Measurements from ENCODE around the gene PPP1R12A. TPM values are rescaled to one million over a fixed set of nuclear protein-coding genes. Genes with fewer than 3 reads are reported as not detected.

PPP1R12A gene
- total RNA-seq, 4 donors from 2014 or later: 181 to 286 (median 243) TPM

DNA sequence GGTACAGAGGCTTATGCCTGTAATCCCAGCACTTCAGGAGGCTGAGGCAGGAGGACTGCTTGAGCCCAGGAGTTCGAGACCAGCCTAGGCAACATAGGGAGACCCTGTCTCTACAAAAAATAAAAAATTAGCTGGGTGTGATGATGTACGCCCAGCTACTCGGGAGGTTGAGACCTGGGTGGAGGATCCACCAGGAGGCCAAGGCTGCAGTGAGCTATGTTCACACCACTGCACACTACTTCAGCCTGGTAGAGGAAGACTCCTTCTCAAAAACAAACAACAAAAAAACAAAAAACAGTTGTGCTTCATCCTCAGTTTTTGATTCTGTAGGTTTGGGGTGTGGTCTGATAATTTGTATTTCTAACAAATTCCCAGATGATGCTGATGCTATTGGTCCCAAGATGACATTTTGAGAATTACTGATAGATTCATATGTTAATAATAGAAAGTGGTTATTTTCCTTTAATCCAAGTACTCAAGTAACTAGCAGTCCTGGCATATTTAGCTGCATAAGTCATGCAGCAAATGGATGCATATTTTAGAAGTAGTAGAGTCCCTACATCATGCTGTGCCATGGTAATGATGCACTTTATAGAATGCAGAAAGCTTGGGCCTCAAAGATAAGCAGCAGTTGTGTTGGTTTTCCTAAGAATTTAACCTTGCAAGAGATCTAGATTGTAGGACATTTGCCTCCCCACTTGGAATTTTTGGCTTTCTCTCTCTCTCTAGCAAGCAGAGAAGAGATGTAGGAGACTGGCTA, 168.0 kb downstream of the PPP1R12A start:
- no peaks in the 10 kb centered on the region for H3K27me3 ChIP-seq
- no peaks in the 10 kb centered on the region for H3K36me3 ChIP-seq
- no peak overlapping the region for H3K4me3 ChIP-seq
- no peak for DNase-seq
- intact Hi-C loops (cut with DNase I; ENCODE audit: low total_unique reads): no loop called here
- H3K4me1 ChIP-seq: peaks cover 0 to 3% of the 10 kb centered on the region in 2 donors
- no peaks in the 10 kb centered on the region for H3K9me3 ChIP-seq
- TF ChIP-seq, protein P1, sequence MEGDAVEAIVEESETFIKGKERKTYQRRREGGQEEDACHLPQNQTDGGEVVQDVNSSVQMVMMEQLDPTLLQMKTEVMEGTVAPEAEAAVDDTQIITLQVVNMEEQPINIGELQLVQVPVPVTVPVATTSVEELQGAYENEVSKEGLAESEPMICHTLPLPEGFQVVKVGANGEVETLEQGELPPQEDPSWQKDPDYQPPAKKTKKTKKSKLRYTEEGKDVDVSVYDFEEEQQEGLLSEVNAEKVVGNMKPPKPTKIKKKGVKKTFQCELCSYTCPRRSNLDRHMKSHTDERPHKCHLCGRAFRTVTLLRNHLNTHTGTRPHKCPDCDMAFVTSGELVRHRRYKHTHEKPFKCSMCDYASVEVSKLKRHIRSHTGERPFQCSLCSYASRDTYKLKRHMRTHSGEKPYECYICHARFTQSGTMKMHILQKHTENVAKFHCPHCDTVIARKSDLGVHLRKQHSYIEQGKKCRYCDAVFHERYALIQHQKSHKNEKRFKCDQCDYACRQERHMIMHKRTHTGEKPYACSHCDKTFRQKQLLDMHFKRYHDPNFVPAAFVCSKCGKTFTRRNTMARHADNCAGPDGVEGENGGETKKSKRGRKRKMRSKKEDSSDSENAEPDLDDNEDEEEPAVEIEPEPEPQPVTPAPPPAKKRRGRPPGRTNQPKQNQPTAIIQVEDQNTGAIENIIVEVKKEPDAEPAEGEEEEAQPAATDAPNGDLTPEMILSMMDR (IDR thresholded peaks at IDR 0.05): no peak
- TF ChIP-seq POLR2A (IDR thresholded peaks at IDR 0.05): no peak
- no peak overlapping the region for H3K27ac ChIP-seq

DNA sequence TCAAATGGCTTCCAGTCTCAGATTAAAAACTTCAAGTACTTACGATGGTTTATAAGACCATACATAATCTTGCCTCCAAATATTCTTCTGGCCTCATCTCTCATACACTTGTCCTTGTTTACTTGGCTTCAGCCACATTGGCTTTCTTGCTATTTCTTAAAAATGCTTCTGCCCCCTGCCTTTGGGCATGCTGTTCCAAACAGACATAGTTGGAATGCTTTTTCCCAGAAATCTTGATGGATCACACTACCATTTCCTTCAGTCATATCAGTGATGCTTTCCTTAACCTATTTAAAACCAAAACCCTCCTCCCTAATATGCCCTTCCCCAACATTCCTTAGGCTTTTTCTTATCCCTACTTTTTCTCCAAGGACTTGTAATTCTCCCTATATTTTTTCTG, 169.7 kb downstream of the PPP1R12A start:
- Histone ChIP-seq H3K27me3 (no peaks in the 10 kb centered on the region), H3K9me3 (no peaks in the 10 kb centered on the region), H3K27ac (no peak overlapping the region), H3K4me3 (no peak overlapping the region), H3K36me3 (no peaks in the 10 kb centered on the region), H3K4me1 (peaks cover 0 to 2% of the 10 kb centered on the region in 2 donors)
- TF ChIP-seq, protein P1 (IDR thresholded peaks at IDR 0.05): no peak
- intact Hi-C loops (cut with DNase I; ENCODE audit: low total_unique reads): no loop called here
- DNase-seq: no peak

DNA sequence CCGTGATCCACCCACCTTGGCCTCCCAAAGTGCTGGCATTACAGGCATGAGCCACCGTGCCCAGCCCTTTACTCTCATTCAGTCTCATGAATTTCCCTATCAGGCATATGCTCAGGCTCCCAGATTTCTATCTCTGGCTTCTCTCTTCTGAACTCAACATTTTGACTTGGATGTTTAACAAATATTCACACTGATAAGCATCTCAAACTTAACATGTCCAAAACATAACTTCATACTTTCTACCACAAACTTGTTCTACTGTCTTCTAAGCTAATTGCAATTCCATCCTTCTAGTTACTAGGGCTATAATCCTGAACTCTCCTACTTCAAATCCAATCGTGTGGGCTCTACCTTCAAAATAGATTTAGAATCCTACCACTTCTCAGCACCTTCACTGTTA, 170.3 kb downstream of the PPP1R12A start:
- TF ChIP-seq POLR2A (IDR thresholded peaks at IDR 0.05): no peak
- TF ChIP-seq, protein P1 (IDR thresholded peaks at IDR 0.05): no peak
- Histone ChIP-seq H3K4me1 (no peaks in the 10 kb centered on the region), H3K36me3 (no peaks in the 10 kb centered on the region), H3K27ac (peak overlapping the region in 1 of 2 donors; percentile 23), H3K27me3 (no peaks in the 10 kb centered on the region), H3K9me3 (no peaks in the 10 kb centered on the region), H3K4me3 (no peak overlapping the region)
- intact Hi-C loops (cut with DNase I; ENCODE audit: low total_unique reads): no loop called here
- DNase-seq: no peak

DNA sequence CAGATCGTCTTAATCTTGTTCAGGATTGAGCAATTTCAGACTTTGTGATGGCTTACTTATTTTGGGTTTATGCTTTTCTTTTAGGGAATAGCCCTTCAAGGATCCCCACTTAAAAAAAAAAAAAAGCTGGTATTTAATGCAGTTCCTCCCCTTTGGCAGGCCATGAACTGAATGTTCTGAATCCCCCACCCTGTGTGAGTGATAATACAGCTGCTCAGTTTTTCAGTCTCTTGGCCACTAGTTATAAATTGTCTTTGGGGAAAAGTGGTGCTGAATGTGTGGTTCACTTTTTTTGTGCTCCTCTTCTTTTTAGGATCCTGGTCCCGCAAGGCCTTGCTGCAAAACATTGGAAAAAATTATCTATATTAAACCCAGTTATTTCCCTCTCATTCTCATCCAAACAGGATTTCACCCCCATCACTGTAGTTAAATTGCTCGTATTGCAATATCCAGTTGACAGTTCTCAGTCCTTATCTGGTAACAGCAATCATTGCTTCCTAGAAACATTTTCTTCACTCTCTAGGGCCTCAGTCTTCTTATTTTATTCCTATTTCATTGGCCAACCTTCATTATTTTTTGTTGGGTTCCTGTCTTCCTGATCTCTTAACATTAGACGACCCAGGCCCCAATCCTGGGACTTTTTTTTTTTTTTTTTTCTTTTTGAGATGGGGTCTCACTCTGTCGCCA, 171.0 kb downstream of the PPP1R12A start:
- no peaks in the 10 kb centered on the region for H3K9me3 ChIP-seq
- peak overlapping the region in 1 of 2 donors; percentile 23 for H3K27ac ChIP-seq
- no peaks in the 10 kb centered on the region for H3K36me3 ChIP-seq
- no peak for DNase-seq
- H3K4me1 ChIP-seq: no peaks in the 10 kb centered on the region
- TF ChIP-seq, protein P1 (IDR thresholded peaks at IDR 0.05): no peak
- no peak for TF ChIP-seq POLR2A (IDR thresholded peaks at IDR 0.05)
- intact Hi-C loops (cut with DNase I; ENCODE audit: low total_unique reads): no loop called here
- H3K27me3 ChIP-seq: no peaks in the 10 kb centered on the region
- H3K4me3 ChIP-seq: no peak overlapping the region

DNA sequence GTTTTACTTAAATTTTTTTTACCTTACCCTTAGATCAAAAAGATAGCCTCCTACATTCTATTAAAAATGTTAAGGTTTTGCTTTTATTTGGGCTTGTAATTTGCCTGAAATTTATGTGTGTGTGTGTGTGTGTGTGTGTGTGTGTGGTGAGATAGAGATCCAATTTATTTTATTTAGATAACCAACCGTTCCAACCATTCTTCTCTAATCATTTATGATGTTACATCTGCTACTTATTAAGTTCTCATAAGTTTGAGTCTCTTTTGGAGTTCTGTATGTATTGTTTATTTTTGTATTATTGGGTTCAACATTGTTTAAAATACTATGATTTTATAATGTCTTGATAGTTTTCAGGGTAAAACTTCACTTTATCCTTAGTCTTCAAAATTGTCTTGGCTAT, 173.6 kb downstream of the PPP1R12A start:
- no peak overlapping the region for H3K27ac ChIP-seq
- no peaks in the 10 kb centered on the region for H3K4me1 ChIP-seq
- TF ChIP-seq POLR2A (IDR thresholded peaks at IDR 0.05): no peak
- TF ChIP-seq, protein P1 (IDR thresholded peaks at IDR 0.05): no peak
- H3K36me3 ChIP-seq: no peaks in the 10 kb centered on the region
- no peak for DNase-seq
- H3K9me3 ChIP-seq: no peaks in the 10 kb centered on the region
- intact Hi-C loops (cut with DNase I; ENCODE audit: low total_unique reads): no loop called here
- H3K27me3 ChIP-seq: no peaks in the 10 kb centered on the region
- no peak overlapping the region for H3K4me3 ChIP-seq
